BE2C (cell line): ENCODE measurements around the gene DPM3.

ENCODE experiments used
- DNase-seq: peaks from one replicate; pipeline ENCODE4 v3.0.0-alpha.2; 2020
- H3K27me3 ChIP-seq: fragments of 250-450 bp; sonication (Bioruptor Pico); 2 replicates; pipeline ENCODE4 v1.5.1; 2020; ENCODE audit warnings: mild to moderate bottlenecking
- H3K36me3 ChIP-seq: fragments of 250-450 bp; sonication (Bioruptor Pico); 2 replicates; pipeline ENCODE4 v1.5.1; 2020; ENCODE audit warnings: mild to moderate bottlenecking
- H3K4me1 ChIP-seq: fragments of 250-450 bp; sonication (Bioruptor Pico); 2 replicates; pipeline ENCODE4 v1.5.1; 2020
- H3K4me3 ChIP-seq: 2 replicates; pipeline ENCODE4 v1.5.1; 2011; ENCODE audit warnings: low read depth, low read length
- H3K9me3 ChIP-seq: fragments of 250-450 bp; sonication (Bioruptor Pico); 2 replicates; pipeline ENCODE4 v1.5.1; 2020
- TF ChIP-seq, protein P1 (sequence below): IDR thresholded peaks from 2 replicates; pipeline ENCODE4 v1.5.1; 2012; ENCODE audit warnings: mild to moderate bottlenecking, low read depth, low read length

The DPM3 gene

DNA sequence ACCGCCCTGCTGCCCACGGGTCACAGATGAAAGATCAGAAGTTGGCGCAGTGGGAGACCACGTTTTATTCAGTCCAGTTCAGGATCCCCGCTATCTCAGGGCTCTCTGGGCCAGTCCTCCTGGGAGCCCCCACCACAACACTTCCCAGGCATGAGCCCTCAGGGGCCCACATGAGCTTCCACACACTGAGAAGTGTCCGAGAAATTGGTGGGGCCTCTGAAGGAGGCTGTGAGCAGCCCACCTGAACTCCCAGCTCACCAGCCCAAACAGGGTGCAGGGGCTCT, 45.4 kb upstream of the DPM3 start:
- Histone ChIP-seq H3K4me3 (no peak overlapping the region), H3K27me3 (no peaks in the 10 kb centered on the region), H3K36me3 (peaks cover 7% of the 10 kb centered on the region; the same call in 1 of the 2 replicates), H3K9me3 (no peaks in the 10 kb centered on the region), H3K4me1 (peaks cover 13% of the 10 kb centered on the region)
- TF ChIP-seq, protein P1, sequence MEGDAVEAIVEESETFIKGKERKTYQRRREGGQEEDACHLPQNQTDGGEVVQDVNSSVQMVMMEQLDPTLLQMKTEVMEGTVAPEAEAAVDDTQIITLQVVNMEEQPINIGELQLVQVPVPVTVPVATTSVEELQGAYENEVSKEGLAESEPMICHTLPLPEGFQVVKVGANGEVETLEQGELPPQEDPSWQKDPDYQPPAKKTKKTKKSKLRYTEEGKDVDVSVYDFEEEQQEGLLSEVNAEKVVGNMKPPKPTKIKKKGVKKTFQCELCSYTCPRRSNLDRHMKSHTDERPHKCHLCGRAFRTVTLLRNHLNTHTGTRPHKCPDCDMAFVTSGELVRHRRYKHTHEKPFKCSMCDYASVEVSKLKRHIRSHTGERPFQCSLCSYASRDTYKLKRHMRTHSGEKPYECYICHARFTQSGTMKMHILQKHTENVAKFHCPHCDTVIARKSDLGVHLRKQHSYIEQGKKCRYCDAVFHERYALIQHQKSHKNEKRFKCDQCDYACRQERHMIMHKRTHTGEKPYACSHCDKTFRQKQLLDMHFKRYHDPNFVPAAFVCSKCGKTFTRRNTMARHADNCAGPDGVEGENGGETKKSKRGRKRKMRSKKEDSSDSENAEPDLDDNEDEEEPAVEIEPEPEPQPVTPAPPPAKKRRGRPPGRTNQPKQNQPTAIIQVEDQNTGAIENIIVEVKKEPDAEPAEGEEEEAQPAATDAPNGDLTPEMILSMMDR, result no peak
- no peak for DNase-seq

DNA sequence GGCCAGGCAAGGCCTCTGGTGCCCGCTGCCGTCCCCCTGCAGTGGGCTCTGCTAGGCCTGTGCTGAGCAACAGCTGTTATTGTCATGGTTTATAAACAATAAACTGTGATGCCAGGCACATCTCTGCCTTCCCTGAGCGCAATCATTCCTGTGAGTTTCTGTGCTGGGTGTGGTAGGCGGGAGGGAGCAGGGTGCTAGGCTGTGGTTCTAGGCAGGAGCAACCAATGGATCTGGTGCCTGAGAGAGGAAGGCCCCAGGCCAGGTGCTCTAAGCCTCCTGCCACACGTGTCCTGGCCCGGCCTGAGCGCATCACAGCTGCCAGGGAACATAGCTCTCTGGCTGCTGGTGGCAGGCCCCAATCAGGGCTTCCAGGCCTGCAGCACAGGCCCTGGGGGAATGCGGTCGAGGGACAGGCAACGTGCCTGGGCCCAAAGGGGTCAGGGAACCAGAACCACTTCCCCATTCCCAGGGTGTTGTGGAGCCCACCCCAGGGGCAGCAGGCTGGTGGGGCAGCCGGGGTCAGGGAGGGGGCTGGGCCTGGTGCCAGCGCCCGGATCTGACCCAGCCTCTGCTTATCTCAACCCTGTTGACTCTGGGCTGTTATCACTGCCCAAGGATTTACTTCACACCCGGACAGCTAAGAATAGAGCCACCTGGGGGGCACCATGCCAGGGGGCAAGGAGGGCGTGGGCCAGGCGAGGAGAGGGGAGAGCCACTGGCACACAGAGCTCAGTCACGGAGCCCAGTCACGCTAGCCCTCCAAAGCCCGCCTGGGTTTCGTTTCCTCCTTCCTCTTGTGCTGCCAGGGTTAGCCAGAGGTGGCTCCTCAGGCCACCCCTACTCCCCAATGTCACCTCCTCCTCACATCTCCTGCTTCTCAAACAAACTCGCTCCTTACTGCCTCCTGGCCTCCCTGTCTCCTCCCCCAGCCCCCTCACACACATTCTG, 44.8 kb upstream of the DPM3 start:
- TF ChIP-seq, protein P1, result no peak
- Histone ChIP-seq H3K4me1 (peaks cover 13% of the 10 kb centered on the region), H3K27me3 (no peaks in the 10 kb centered on the region), H3K9me3 (no peaks in the 10 kb centered on the region), H3K4me3 (no peak overlapping the region), H3K36me3 (peaks cover 14% of the 10 kb centered on the region)
- DNase-seq, result peak; percentile 74

DNA sequence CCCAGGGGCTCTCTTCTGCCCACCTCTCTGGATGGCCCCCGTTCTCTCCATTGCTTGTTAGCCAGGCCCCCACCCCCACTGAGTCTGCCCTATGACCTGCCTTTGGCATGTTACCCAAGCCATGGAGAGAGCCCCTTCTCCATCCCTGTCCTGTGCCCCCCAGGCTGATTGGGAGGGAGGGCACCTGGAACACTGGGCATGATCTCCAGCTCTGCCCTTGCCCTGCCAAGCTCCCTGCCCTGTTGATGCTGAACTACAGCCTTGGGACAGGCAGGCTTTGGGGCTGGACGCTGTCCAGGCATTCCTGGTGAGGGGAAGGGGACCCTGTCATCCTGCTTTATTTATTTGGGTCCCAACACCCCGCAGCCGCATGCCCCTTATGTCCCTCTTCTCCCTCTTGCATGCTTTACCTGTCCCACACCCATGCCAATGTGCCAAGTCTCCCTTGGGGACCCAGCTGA, 44.0 kb upstream of the DPM3 start:
- peaks cover 13% of the 10 kb centered on the region for H3K4me1 ChIP-seq
- no peaks in the 10 kb centered on the region for H3K9me3 ChIP-seq
- H3K4me3 ChIP-seq, result no peak overlapping the region
- H3K27me3 ChIP-seq, result no peaks in the 10 kb centered on the region
- TF ChIP-seq, protein P1, result no peak
- peaks cover 21% of the 10 kb centered on the region for H3K36me3 ChIP-seq
- DNase-seq, result no peak

DNA sequence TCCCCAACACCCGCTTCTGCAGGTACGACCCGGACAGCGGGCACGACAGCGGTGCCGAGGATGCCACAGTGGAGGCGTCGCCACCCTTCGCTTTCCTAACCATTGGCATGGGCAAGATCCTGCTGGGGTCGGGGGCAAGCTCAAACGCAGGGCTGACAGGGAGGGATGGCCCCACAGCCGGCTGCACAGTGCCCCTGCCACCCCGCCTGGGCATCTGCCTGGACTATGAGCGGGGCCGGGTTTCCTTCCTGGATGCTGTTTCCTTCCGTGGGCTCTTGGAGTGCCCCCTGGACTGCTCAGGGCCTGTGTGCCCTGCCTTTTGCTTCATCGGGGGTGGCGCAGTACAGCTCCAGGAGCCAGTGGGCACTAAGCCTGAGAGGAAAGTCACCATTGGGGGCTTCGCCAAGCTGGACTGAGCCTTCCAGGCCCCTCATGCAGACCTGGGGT, 43.5 kb upstream of the DPM3 start:
- TF ChIP-seq, protein P1, result no peak

DNA sequence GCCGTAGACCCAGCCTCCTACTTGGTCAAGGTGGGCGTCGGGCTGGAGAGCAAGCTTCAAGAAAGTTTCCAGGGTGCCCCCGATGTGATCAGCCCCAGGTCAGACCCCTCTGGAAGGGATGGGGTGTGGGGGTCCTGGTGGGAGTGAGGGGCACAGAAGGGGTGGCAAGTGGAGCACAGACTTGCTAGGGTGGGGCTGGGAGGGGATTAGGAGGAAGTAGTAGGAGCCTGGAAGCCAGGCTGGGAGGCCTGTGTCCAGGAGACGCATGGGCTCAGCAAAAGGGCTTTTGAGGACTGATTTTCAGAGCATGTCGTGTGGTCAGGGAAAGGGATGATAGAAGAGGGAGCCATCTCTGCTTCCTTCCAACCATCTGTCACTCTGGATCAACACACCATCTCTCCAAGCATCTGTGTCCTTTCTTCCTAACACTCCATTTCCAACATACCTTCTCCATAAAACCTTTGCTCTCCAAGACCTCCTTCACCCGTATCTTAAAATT, 41.8 kb upstream of the DPM3 start:
- Histone ChIP-seq H3K27me3 (no peaks in the 10 kb centered on the region), H3K4me1 (peaks cover 13% of the 10 kb centered on the region), H3K9me3 (no peaks in the 10 kb centered on the region), H3K36me3 (peaks cover 37% of the 10 kb centered on the region), H3K4me3 (no peak overlapping the region)
- DNase-seq, result no peak
- TF ChIP-seq, protein P1, result no peak

More for the DNA sequence above, 43.5 kb upstream of the DPM3 start:
- no peaks in the 10 kb centered on the region for H3K9me3 ChIP-seq
- H3K4me1 ChIP-seq, result peaks cover 13% of the 10 kb centered on the region
- H3K27me3 ChIP-seq, result no peaks in the 10 kb centered on the region
- no peak overlapping the region for H3K4me3 ChIP-seq
- peaks cover 24% of the 10 kb centered on the region for H3K36me3 ChIP-seq
- DNase-seq, result no peak
